Heart right ventricle (tissue), 16 donors: ENCODE measurements around the gene MRPL23. TPM values are rescaled to one million over a fixed set of nuclear protein-coding genes. Genes with fewer than 3 reads are reported as not detected.

ENCODE experiments used
- ATAC-seq, 8 donors: fragments of 200-7000 bp; cut with Tn5 transposase; one replicate each; pipeline ENCODE4 v1.9.1; 2020; ENCODE audit warnings: mild to moderate bottlenecking in 8 of 8, moderate library complexity in 8 of 8, moderate number of reproducible peaks in 1 of 8
- DNase-seq, 2 donors: peaks; one replicate each; pipeline ENCODE4 v3.0.0-alpha.2; 2020
- H3K27ac ChIP-seq, 10 donors: fragments of 200-600 bp; sonication (generic) in 2 of 10; one replicate each; pipeline versions ENCODE4 v1.5.0 to v1.8.0; 2020 to 2022; ENCODE audit warnings: mild to moderate bottlenecking in 3 of 10
- H3K27me3 ChIP-seq, 7 donors: fragments of 200-600 bp; one replicate each; pipeline ENCODE4 v1.8.0; 2021 to 2022; ENCODE audit warnings: mild to moderate bottlenecking in 2 of 7
- H3K36me3 ChIP-seq, 9 donors: fragments of 200-600 bp; sonication (generic) in 1 of 9; one replicate each; pipeline versions ENCODE4 v1.5.0 to v1.8.0; 2020 to 2022; ENCODE audit warnings: mild to moderate bottlenecking in 2 of 9
- H3K4me1 ChIP-seq, 9 donors: fragments of 200-600 bp; sonication (generic) in 1 of 9; one replicate each; pipeline versions ENCODE4 v1.5.0 to v1.8.0; 2020 to 2022; ENCODE audit warnings: mild to moderate bottlenecking in 4 of 9
- H3K4me3 ChIP-seq, 10 donors: fragments of 200-600 bp; sonication (generic) in 2 of 10; one replicate each; pipeline versions ENCODE4 v1.5.0 to v1.8.0; 2020 to 2022; ENCODE audit warnings: mild to moderate bottlenecking in 7 of 10, moderate library complexity in 2 of 10
- H3K9me3 ChIP-seq, 11 donors: fragments of 200-600 bp in 10 of 11; sonication (generic) in 2 of 11; one replicate each; pipeline versions ENCODE4 v1.5.0 to v1.8.0; 2013 to 2022; ENCODE audit warnings: mild to moderate bottlenecking in 2 of 11, control low read depth in 1 of 11, moderate library complexity in 1 of 11
- CTCF ChIP-seq, 9 donors: fragments of 200-600 bp; sonication (generic) in 2 of 9; IDR thresholded peaks; one replicate each; pipeline versions ENCODE4 v1.5.0 to v1.8.0; 2021 to 2022; ENCODE audit warnings: antibody characterized with exemption in 9 of 9, mild to moderate bottlenecking in 5 of 9, moderate library complexity in 1 of 9
- WGBS, 2 donors: extraction: QIAGEN DNeasy Blood & Tissue Kit; methylation state at CpG; one replicate each; pipeline ENCODE4 v1.1.7; 2013; ENCODE audit warnings: inconsistent platforms in 1 of 2; 5-methylcytosine and 5-hydroxymethylcytosine counted together
- intact Hi-C, 10 donors: fragments of 100-400 bp; cut with DNase I; formaldehyde crosslinking; loops; one replicate each; pipeline versions ENCODE4 v1.11.1 to v1.14.2; 2022
- polyA plus RNA-seq, 2 donors: library from polyadenylated mRNA; stranded (reverse); fragments of 200-250 nt; gene quantifications; one replicate each; pipeline ENCODE4 v1.2.3, GENCODE V29; 2013
- total RNA-seq, 10 donors: library from RNA; stranded (reverse); fragmentation: NEBNext Ultra II Directional in 3 of 10; extraction: Animal tissue kit (Norgen Biotek cat#: 25700) in 3 of 10; gene quantifications; one replicate each; pipeline versions ENCODE4 v1.2.1 to v1.2.4, GENCODE V29; 2021 to 2023
- donor health status: Arrhythmogenic right ventricular cardiomyopathy.
- donor health status: ischemic (EF 13 %, LVEDD 7.1; RV severe dilation, severe dysfunction).
- donor health status: healthy with polysubstance abuse.
- donor health status: DM: no; HTN: yes; CAD: no.
- donor health status: DM: no; HTN: no; CAD: no.
- donor health status: ischemic (EF 25% LVEDD 6.9; RV normal size, moderate dysfunction).
- donor health status: ischemic (EF 25% LVEDD 5.7; RV mildly dilated, moderate dysfunction).
- donor health status: healthy.
- donor health status: DM: yes; HTN: yes; CAD: no.
- donor health status: Ischemic cardiomyopathy.
- donor health status: ischemic (EF 35%, LVEDD 5.7; RV mildly dilated, moderate dysfunction).
- donor health status: nonischemic (EF 11% LVEDD 7.7; RV severe dilation, severe dysfunction).
- donor health status: DM: yes; HTN: yes; CAD: no.
- donor health status: PGD.
- donor health status: ischemic (EF 29% LVEDD 5.4; RV normal size, mild dysfunction).
- donor health status: nonischemic (EF 23%, LVEDD 6.1; RV moderate dilation, normal function).

MRPL23 gene
- total and polyA plus RNA-seq, 12 donors = 45.9 to 356 (median 80.7) TPM

- Histone ChIP-seq H3K4me1 (no peaks in the 10 kb centered on the region), H3K4me3 (no peak overlapping the region), H3K27ac (no peak overlapping the region), H3K9me3 (no peaks in the 10 kb centered on the region), H3K36me3 (no peaks in the 10 kb centered on the region), H3K27me3 (no peaks in the 10 kb centered on the region)
- intact Hi-C loops = no loop called here
- peak in 6 of 8 donors; percentile 30 to 52 (median 40) for ATAC-seq
- TF ChIP-seq CTCF (IDR thresholded peaks at IDR 0.05) = no peak
- DNase-seq = no peak
- whole genome bisulfite sequencing, 2 donors = no CpG with 5 or more reads among the region's 19 CpGs
Observed at GRCh38 chr11:2002807-2003206, 55.7 kb downstream of the MRPL23 start.

- no peak for TF ChIP-seq CTCF (IDR thresholded peaks at IDR 0.05)
- H3K9me3 ChIP-seq = no peaks in the 10 kb centered on the region
- no peaks in the 10 kb centered on the region for H3K27me3 ChIP-seq
- no peaks in the 10 kb centered on the region for H3K36me3 ChIP-seq
- DNase-seq (no peak), ATAC-seq (no peak)
- no peaks in the 10 kb centered on the region for H3K4me1 ChIP-seq
- H3K27ac ChIP-seq = no peak overlapping the region
- intact Hi-C loops = no loop called here
- no peak overlapping the region for H3K4me3 ChIP-seq
- no CpG with 5 or more reads among the region's 13 CpGs for WGBS, 2 donors
Observed at GRCh38 chr11:2004466-2004865, 57.3 kb downstream of the MRPL23 start.

Other genes starting within 250 kb of the MRPL23 start
- 1 to 10 TPM in 4 of 10 donors, under 1 TPM in 6; 0.18 to 2.4 (median 0.42) TPM for gene IFITM10, start 196.7 kb upstream of the MRPL23 start, total RNA-seq
- gene IFITM10, start 196.7 kb upstream of the MRPL23 start, polyA plus RNA-seq = under 1 TPM; 0.07 to 0.80 TPM
- 1,000 to 10,000 TPM in 2 of 10 donors, 100 to 1,000 TPM in 8; 501 to 1,070 (median 786) TPM for gene CTSD, start 183.4 kb upstream of the MRPL23 start, total RNA-seq
- gene CTSD, start 183.4 kb upstream of the MRPL23 start, polyA plus RNA-seq = 100 to 1,000 TPM; 431 to 976 TPM
- gene SYT8, start 112.3 kb upstream of the MRPL23 start, total RNA-seq = not detected
- not detected for gene SYT8, start 112.3 kb upstream of the MRPL23 start, polyA plus RNA-seq
- under 1 TPM in 3 of 10 donors, not detected in 7; 0.36 to 0.55 (median 0.46) TPM for gene TNNI2, start 108.4 kb upstream of the MRPL23 start, total RNA-seq
- gene TNNI2, start 108.4 kb upstream of the MRPL23 start, polyA plus RNA-seq = 1 to 10 TPM in 1 of 2 donors, under 1 TPM in 1; 0.71 to 1.2 TPM
- gene LSP1, start 94.2 kb upstream of the MRPL23 start, total RNA-seq = 10 to 100 TPM; 16.0 to 57.2 (median 20.8) TPM
- 10 to 100 TPM; 21.3 to 21.5 TPM for gene LSP1, start 94.2 kb upstream of the MRPL23 start, polyA plus RNA-seq
- 1 to 10 TPM; 2.3 to 4.9 (median 3.5) TPM for gene PRR33, start 55.4 kb upstream of the MRPL23 start, total RNA-seq
- 1 to 10 TPM in 1 of 2 donors, under 1 TPM in 1; 0.09 to 6.5 TPM for gene PRR33, start 55.4 kb upstream of the MRPL23 start, polyA plus RNA-seq
- gene TNNT3, start 27.6 kb upstream of the MRPL23 start, total RNA-seq = 10 to 100 TPM; 12.5 to 49.9 (median 39.9) TPM
- gene TNNT3, start 27.6 kb upstream of the MRPL23 start, polyA plus RNA-seq = 10 to 100 TPM; 45.7 to 48.5 TPM
- gene H19, start 50.5 kb downstream of the MRPL23 start, total RNA-seq = 1,000 to 10,000 TPM in 2 of 10 donors, 100 to 1,000 TPM in 8; 235 to 1,965 (median 391) TPM
- 1,000 to 10,000 TPM in 1 of 2 donors, 100 to 1,000 TPM in 1; 653 to 1,642 TPM for gene H19, start 50.5 kb downstream of the MRPL23 start, polyA plus RNA-seq
- 100 to 1,000 TPM in 3 of 10 donors, 10 to 100 TPM in 7; 68.8 to 195 (median 81.6) TPM for gene IGF2, start 192.1 kb downstream of the MRPL23 start, total RNA-seq
- 10 to 100 TPM; 36.0 to 85.9 TPM for gene IGF2, start 192.1 kb downstream of the MRPL23 start, polyA plus RNA-seq
- gene INS, start 213.9 kb downstream of the MRPL23 start, total RNA-seq = 1 to 10 TPM in 1 of 10 donors, under 1 TPM in 1, not detected in 8; 0.76 to 1.0 TPM
- gene INS, start 213.9 kb downstream of the MRPL23 start, polyA plus RNA-seq = 1 to 10 TPM in 1 of 2 donors, not detected in 1; 3.3 TPM
- not detected for gene TH, start 224.5 kb downstream of the MRPL23 start, total RNA-seq
- gene TH, start 224.5 kb downstream of the MRPL23 start, polyA plus RNA-seq = under 1 TPM; 0.14 to 0.15 TPM